Loucy (cell line): ENCODE results near the gene SLC6A5.

Source experiments
- H2AFZ ChIP-seq: fragments of 200-600 bp; sonication (generic); 2 replicates; pipeline ENCODE4 v1.6.0; 2016; ENCODE audit warnings: antibody characterized with exemption, mild to moderate bottlenecking, low read length, moderate library complexity
- H3F3A ChIP-seq: fragments of 200-600 bp; 2 replicates; pipeline ENCODE4 v1.6.0; 2016; ENCODE audit warnings: antibody characterized with exemption, low read depth, mild to moderate bottlenecking
- H3K27me3 ChIP-seq: fragments of 200-600 bp; sonication (generic); 2 replicates; pipeline ENCODE4 v1.6.1; 2014; ENCODE audit warnings: low read length, mild to moderate bottlenecking; ENCODE audit not compliant: insufficient read depth, poor library complexity, severe bottlenecking
- H3K36me3 ChIP-seq: fragments of 200-600 bp; sonication (generic); 2 replicates; pipeline ENCODE4 v1.6.1; 2016; ENCODE audit warnings: low read length; ENCODE audit not compliant: insufficient read depth
- H3K4me1 ChIP-seq: fragments of 200-600 bp; sonication (generic); 2 replicates; pipeline ENCODE4 v1.5.1; 2014; ENCODE audit warnings: low read length, mild to moderate bottlenecking; ENCODE audit not compliant: insufficient read depth, poor library complexity, severe bottlenecking
- H3K4me2 ChIP-seq: fragments of 200-600 bp; sonication (generic); 2 replicates; pipeline ENCODE4 v1.6.0; 2014; ENCODE audit warnings: antibody characterized with exemption, low read length, low read depth, mild to moderate bottlenecking; ENCODE audit not compliant: poor library complexity, severe bottlenecking
- H3K4me3 ChIP-seq: fragments of 200-600 bp; sonication (generic); 2 replicates; pipeline ENCODE4 v1.5.1; 2014; ENCODE audit warnings: low read length, mild to moderate bottlenecking, mixed read lengths; ENCODE audit not compliant: poor library complexity, severe bottlenecking
- H3K79me2 ChIP-seq: fragments of 200-600 bp; sonication (generic); 2 replicates; pipeline ENCODE4 v1.6.1; 2014; ENCODE audit warnings: low read length; ENCODE audit not compliant: insufficient read depth
- H3K9ac ChIP-seq: fragments of 200-600 bp; sonication (generic); 2 replicates; pipeline ENCODE4 v1.6.0; 2014; ENCODE audit warnings: mild to moderate bottlenecking, low read depth, low read length, moderate library complexity; ENCODE audit not compliant: poor library complexity, severe bottlenecking
- H3K9me2 ChIP-seq: fragments of 200-600 bp; sonication (generic); replicated peaks from 2 replicates; pipeline ENCODE4 v1.6.1; 2016; ENCODE audit warnings: low read depth, low read length, mixed read lengths
- H3K9me3 ChIP-seq: fragments of 200-600 bp; sonication (generic); 2 replicates; pipeline ENCODE4 v1.6.1; 2014; ENCODE audit warnings: mild to moderate bottlenecking, antibody characterized with exemption, low read length, low read depth; ENCODE audit not compliant: insufficient read depth
- H4K20me1 ChIP-seq: fragments of 200-600 bp; sonication (generic); 2 replicates; pipeline ENCODE4 v1.6.0; 2014; ENCODE audit warnings: antibody characterized with exemption, low read length, mild to moderate bottlenecking; ENCODE audit not compliant: insufficient read depth, poor library complexity, severe bottlenecking
- CTCF ChIP-seq: fragments of 200-600 bp; sonication (generic); conservative IDR thresholded peaks from 2 replicates; pipeline ENCODE4 v1.5.1; 2014; ENCODE audit warnings: mild to moderate bottlenecking, antibody characterized with exemption, low read length
- EZH2phosphoT487 ChIP-seq: fragments of 200-600 bp; IDR thresholded peaks from 2 replicates; pipeline ENCODE4 v1.6.1; 2018; ENCODE audit warnings: antibody characterized with exemption, mild to moderate bottlenecking, moderate library complexity, borderline replicate concordance

The SLC6A5 gene

GRCh38 chr11:20596205-20597153 is 2.9 kb upstream of the SLC6A5 start:
- H3K4me1 ChIP-seq: no peaks in the 10 kb centered on the region
- H3K4me2 ChIP-seq: no peak overlapping the region
- H3K9ac ChIP-seq: no peak overlapping the region
- H2AFZ ChIP-seq: no peak overlapping the region
- no peaks in the 10 kb centered on the region for H4K20me1 ChIP-seq
- TF ChIP-seq CTCF (no peak), EZH2phosphoT487 (no peak)
- H3K79me2 ChIP-seq: no peaks in the 10 kb centered on the region
- H3K9me2 ChIP-seq: no peaks in the 10 kb centered on the region
- no peaks in the 10 kb centered on the region for H3K36me3 ChIP-seq
- H3K9me3 ChIP-seq: peaks cover 3% of the 10 kb centered on the region; the same call in 1 of the 2 replicates
- no peaks in the 10 kb centered on the region for H3F3A ChIP-seq
- no peak overlapping the region for H3K4me3 ChIP-seq
- no peaks in the 10 kb centered on the region for H3K27me3 ChIP-seq

GRCh38 chr11:20597154-20597679 is 2.2 kb upstream of the SLC6A5 start:
- H3K4me3 ChIP-seq: no peak overlapping the region
- H3K27me3 ChIP-seq: no peaks in the 10 kb centered on the region

More at GRCh38 chr11:20597154-20597679, 2.2 kb upstream of the SLC6A5 start:
- Histone ChIP-seq H3K9ac (no peak overlapping the region), H3K4me1 (no peaks in the 10 kb centered on the region), H3K36me3 (no peaks in the 10 kb centered on the region), H4K20me1 (no peaks in the 10 kb centered on the region), H3F3A (no peaks in the 10 kb centered on the region), H3K79me2 (no peaks in the 10 kb centered on the region), H2AFZ (no peak overlapping the region), H3K9me2 (no peaks in the 10 kb centered on the region), H3K9me3 (peaks cover 3% of the 10 kb centered on the region; the same call in 1 of the 2 replicates), H3K4me2 (no peak overlapping the region)
- no peak for TF ChIP-seq CTCF
- no peak for TF ChIP-seq EZH2phosphoT487
